GM18526 (cell line): ENCODE results near the gene VAPA.

Source experiments
- POLR2A ChIP-seq: IDR thresholded peaks from 3 replicates; pipeline ENCODE4 v1.6.1; 2011; ENCODE audit not compliant: insufficient read length; ENCODE audit errors: extremely low read depth

VAPA gene

GRCh38 chr18:9973470-9973869 lies 59.7 kb downstream of the VAPA start:
- TF ChIP-seq POLR2A: no peak

- no peak for TF ChIP-seq POLR2A
Measured at GRCh38 chr18:9974279-9974915, 60.6 kb downstream of the VAPA start.

GRCh38 chr18:9975658-9976057 lies 61.8 kb downstream of the VAPA start:
- TF ChIP-seq POLR2A: no peak

- TF ChIP-seq POLR2A: no peak
Measured at GRCh38 chr18:9982711-9983110, 68.9 kb downstream of the VAPA start.

- no peak for TF ChIP-seq POLR2A
Measured at GRCh38 chr18:9984080-9984479, 70.3 kb downstream of the VAPA start.

GRCh38 chr18:9985641-9986040 lies 71.8 kb downstream of the VAPA start:
- no peak for TF ChIP-seq POLR2A

GRCh38 chr18:9986156-9986930 lies 72.5 kb downstream of the VAPA start:
- no peak for TF ChIP-seq POLR2A

GRCh38 chr18:9987345-9987744 lies 73.5 kb downstream of the VAPA start:
- TF ChIP-seq POLR2A: no peak

GRCh38 chr18:9987931-9988330 lies 74.1 kb downstream of the VAPA start:
- TF ChIP-seq POLR2A: no peak

- TF ChIP-seq POLR2A: no peak
Measured at GRCh38 chr18:9988665-9989064, 74.8 kb downstream of the VAPA start.

GRCh38 chr18:9989481-9989880 lies 75.7 kb downstream of the VAPA start:
- no peak for TF ChIP-seq POLR2A

- TF ChIP-seq POLR2A: no peak
Measured at GRCh38 chr18:9991011-9992000, 77.5 kb downstream of the VAPA start.

GRCh38 chr18:9992300-9992972 lies 78.6 kb downstream of the VAPA start:
- TF ChIP-seq POLR2A: no peak

GRCh38 chr18:9992973-9993520 lies 79.2 kb downstream of the VAPA start:
- TF ChIP-seq POLR2A: no peak

- TF ChIP-seq POLR2A: no peak
Measured at GRCh38 chr18:9993521-9994025, 79.8 kb downstream of the VAPA start.

GRCh38 chr18:9994026-9994570 lies 80.3 kb downstream of the VAPA start:
- TF ChIP-seq POLR2A: no peak
